ENCODE data around the gene MAP4K4.

GRCh38 chr2:101788995-101789970 lies 91.8 kb downstream of the MAP4K4 start:
- TF ChIP-seq CTCF (optimal IDR thresholded peaks at IDR 0.05 in 1 of 3, IDR thresholded peaks at IDR 0.05 in 1 of 3, conservative IDR thresholded peaks at IDR 0.05 in 1 of 3; ENCODE audit: extremely low read depth in 1 of 3, insufficient read depth in 2 of 3, low read length in 3 of 3) (no peak), EZH2 (IDR thresholded peaks at IDR 0.05; ENCODE audit: low read length) (no peak)
